Measurements from ENCODE around the gene PCDHA12. TPM values are rescaled to one million over a fixed set of nuclear protein-coding genes. Genes with fewer than 3 reads are reported as not detected.

Gene PCDHA12
- total and polyA plus RNA-seq, 5 donors = 0.02 to 0.31 (median 0.20) TPM; not detected in 2

- no peaks in the 10 kb centered on the region for H3K4me1 ChIP-seq (ENCODE audit: control insufficient read depth, insufficient read depth, low read length)
- H3K27ac ChIP-seq (ENCODE audit: low read length) = no peak overlapping the region
- ATAC-seq (no peak), DNase-seq (no peak)
- WGBS = 66% methylated on average over 1 of the region's 1 CpG
- no peaks in the 10 kb centered on the region for H3K27me3 ChIP-seq (ENCODE audit: control insufficient read depth, insufficient read depth)
- no peak overlapping the region for H3K4me3 ChIP-seq (ENCODE audit: low read length)
- no peaks in the 10 kb centered on the region for H3K9me3 ChIP-seq (ENCODE audit: control insufficient read depth, low read length)
- intact Hi-C loops (cut with DNase I) = no loop called here
Measured at GRCh38 chr5:140916325-140916724, 41.2 kb downstream of the PCDHA12 start.

GRCh38 chr5:140923601-140924000, 48.5 kb downstream of the PCDHA12 start:
- Histone ChIP-seq H3K4me3 (ENCODE audit: low read length) (no peak overlapping the region), H3K9me3 (ENCODE audit: control insufficient read depth, low read length) (no peaks in the 10 kb centered on the region), H3K4me1 (ENCODE audit: control insufficient read depth, insufficient read depth, low read length) (peaks cover 5% of the 10 kb centered on the region), H3K27ac (ENCODE audit: low read length) (no peak overlapping the region), H3K27me3 (ENCODE audit: control insufficient read depth, insufficient read depth) (no peaks in the 10 kb centered on the region)
- intact Hi-C loops (cut with DNase I) = no loop called here
- no peak for DNase-seq
- no peak for ATAC-seq
- WGBS = 55% methylated on average over 4 of the region's 4 CpGs

- DNase-seq (peak in 1 of 3 donors; percentile 58), ATAC-seq (peak; percentile 75 to 91)
- Histone ChIP-seq H3K9me3 (ENCODE audit: control insufficient read depth, low read length) (no peaks in the 10 kb centered on the region), H3K27ac (ENCODE audit: low read length) (no peak within 1 kb of the TSS), H3K4me3 (ENCODE audit: low read length) (peak within 1 kb of the TSS; percentile 51), H3K27me3 (ENCODE audit: control insufficient read depth, insufficient read depth) (no peaks in the 10 kb centered on the region), H3K4me1 (ENCODE audit: control insufficient read depth, insufficient read depth, low read length) (peaks cover 5% of the 10 kb centered on the region)
- intact Hi-C loops (cut with DNase I) = no loop called here
- whole genome bisulfite sequencing = 3% methylated on average over 41 of the region's 41 CpGs
Measured at GRCh38 chr5:140925806-140926442, 50.8 kb downstream of the PCDHA12 start, which contains the start of gene PCDHAC1. PCDHAC1 (plus strand) TSS chr5:140926299; CDS start chr5:140926893, 594 bp downstream.

DNA sequence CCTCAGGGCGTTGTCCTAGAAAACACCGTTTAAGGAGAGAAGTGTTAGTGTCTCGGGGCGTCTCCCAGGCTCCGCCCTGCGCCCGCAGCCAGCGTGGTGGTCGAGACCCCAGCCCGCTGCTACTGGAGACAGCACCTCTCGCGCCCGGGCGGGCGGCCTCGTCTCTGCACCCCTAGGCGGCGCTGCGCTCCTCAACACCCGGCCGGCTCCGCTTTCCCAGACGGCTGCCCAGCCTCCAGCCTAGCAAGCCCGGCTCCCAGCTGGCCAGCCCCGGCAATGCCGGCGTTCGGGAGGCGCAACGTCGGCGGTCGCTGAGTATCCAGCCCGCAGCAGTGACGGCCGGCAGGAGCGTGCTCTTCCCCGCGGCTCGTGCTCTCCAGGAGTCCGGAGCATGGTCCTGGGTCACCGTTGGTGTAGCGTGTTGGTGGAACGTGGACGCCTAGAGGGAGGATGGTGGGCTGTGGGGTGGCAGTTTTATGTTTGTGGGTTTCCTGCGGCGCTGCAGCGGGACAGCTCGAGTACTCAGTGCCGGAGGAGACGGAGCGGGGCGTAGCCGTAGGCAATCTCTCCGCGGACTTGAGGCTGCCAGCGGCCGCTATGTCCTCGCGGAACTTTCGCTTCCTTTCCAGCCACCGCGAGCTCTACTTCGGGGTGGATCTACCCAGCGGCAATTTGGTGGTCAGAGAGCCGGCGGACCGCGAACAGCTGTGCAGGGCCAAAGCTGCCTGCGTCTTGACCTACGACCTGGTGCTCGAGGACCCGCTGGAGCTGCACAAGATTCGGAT, 51.5 kb downstream of the PCDHA12 start:
- no peaks in the 10 kb centered on the region for H3K9me3 ChIP-seq (ENCODE audit: control insufficient read depth, low read length)
- ATAC-seq (peak; percentile 93 to 97), DNase-seq (peak; percentile 83 to 91 (median 87))
- intact Hi-C loops (cut with DNase I) = no loop called here
- peak overlapping the region; percentile 51 for H3K4me3 ChIP-seq (ENCODE audit: low read length)
- H3K4me1 ChIP-seq (ENCODE audit: control insufficient read depth, insufficient read depth, low read length) = peaks cover 5% of the 10 kb centered on the region
- WGBS = 2% methylated on average over 74 of the region's 74 CpGs
- no peak overlapping the region for H3K27ac ChIP-seq (ENCODE audit: low read length)
- no peaks in the 10 kb centered on the region for H3K27me3 ChIP-seq (ENCODE audit: control insufficient read depth, insufficient read depth)

DNA sequence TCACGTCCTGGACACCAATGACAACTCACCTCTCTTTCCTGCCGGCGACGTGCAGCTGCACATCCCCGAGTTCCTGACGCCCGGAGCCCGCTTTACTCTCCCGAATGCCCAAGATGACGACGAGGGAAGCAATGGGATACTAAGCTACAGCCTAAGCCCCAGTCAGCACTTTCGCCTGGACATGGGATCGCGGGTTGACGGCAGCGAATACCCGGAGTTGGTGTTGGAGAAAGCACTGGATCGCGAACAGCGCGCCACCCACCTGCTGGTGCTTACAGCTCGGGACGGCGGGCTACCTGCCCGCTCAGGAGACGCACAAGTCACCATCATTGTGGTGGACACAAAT, 52.1 kb downstream of the PCDHA12 start:
- 7% methylated on average over 26 of the region's 26 CpGs for WGBS
- H3K9me3 ChIP-seq (ENCODE audit: control insufficient read depth, low read length) = no peaks in the 10 kb centered on the region
- H3K4me1 ChIP-seq (ENCODE audit: control insufficient read depth, insufficient read depth, low read length) = peaks cover 5% of the 10 kb centered on the region
- peak overlapping the region; percentile 51 for H3K4me3 ChIP-seq (ENCODE audit: low read length)
- no peaks in the 10 kb centered on the region for H3K27me3 ChIP-seq (ENCODE audit: control insufficient read depth, insufficient read depth)
- ATAC-seq (peak; percentile 16 to 26), DNase-seq (peak in 2 of 3 donors; percentile 42 to 46)
- intact Hi-C loops (cut with DNase I) = no loop called here
- no peak overlapping the region for H3K27ac ChIP-seq (ENCODE audit: low read length)

Other genes starting within 250 kb of the PCDHA12 start
- 10 to 100 TPM; 52.8 to 99.0 (median 68.0) TPM for gene CD14, start 242.1 kb upstream of the PCDHA12 start, total RNA-seq
- 25.1 TPM for gene CD14, start 242.1 kb upstream of the PCDHA12 start, polyA plus RNA-seq
- gene TMCO6, start 235.9 kb upstream of the PCDHA12 start, total RNA-seq = 1 to 10 TPM; 4.3 to 5.0 (median 4.8) TPM
- gene TMCO6, start 235.9 kb upstream of the PCDHA12 start, polyA plus RNA-seq = 4.6 TPM
- gene NDUFA2, start 227.7 kb upstream of the PCDHA12 start, total RNA-seq = 100 to 1,000 TPM in 3 of 4 donors, 10 to 100 TPM in 1; 96.8 to 130 (median 106) TPM
- gene NDUFA2, start 227.7 kb upstream of the PCDHA12 start, polyA plus RNA-seq = 334 TPM
- 10 to 100 TPM; 68.2 to 77.6 (median 69.9) TPM for gene IK, start 227.5 kb upstream of the PCDHA12 start, total RNA-seq
- 62.4 TPM for gene IK, start 227.5 kb upstream of the PCDHA12 start, polyA plus RNA-seq
- 10 to 100 TPM; 10.0 to 13.8 (median 12.5) TPM for gene WDR55, start 210.4 kb upstream of the PCDHA12 start, total RNA-seq
- 11.2 TPM for gene WDR55, start 210.4 kb upstream of the PCDHA12 start, polyA plus RNA-seq
- under 1 TPM in 3 of 4 donors, not detected in 1; 0.23 to 0.58 (median 0.41) TPM for gene DND1, start 201.7 kb upstream of the PCDHA12 start, total RNA-seq
- gene DND1, start 201.7 kb upstream of the PCDHA12 start, polyA plus RNA-seq = 0.54 TPM
- gene HARS1, start 183.9 kb upstream of the PCDHA12 start, total RNA-seq = 10 to 100 TPM; 42.9 to 49.6 (median 45.7) TPM
- 44.5 TPM for gene HARS1, start 183.9 kb upstream of the PCDHA12 start, polyA plus RNA-seq
- gene HARS2, start 183.9 kb upstream of the PCDHA12 start, total RNA-seq = 10 to 100 TPM; 16.5 to 24.7 (median 21.6) TPM
- 17.0 TPM for gene HARS2, start 183.9 kb upstream of the PCDHA12 start, polyA plus RNA-seq
- gene ZMAT2, start 174.9 kb upstream of the PCDHA12 start, total RNA-seq = 10 to 100 TPM; 31.3 to 36.3 (median 33.7) TPM
- gene ZMAT2, start 174.9 kb upstream of the PCDHA12 start, polyA plus RNA-seq = 52.2 TPM
- gene PCDHA1, start 89.2 kb upstream of the PCDHA12 start, total RNA-seq = not detected
- gene PCDHA1, start 89.2 kb upstream of the PCDHA12 start, polyA plus RNA-seq = not detected
- under 1 TPM in 1 of 4 donors, not detected in 3; 0.08 TPM for gene PCDHA2, start 80.5 kb upstream of the PCDHA12 start, total RNA-seq
- gene PCDHA2, start 80.5 kb upstream of the PCDHA12 start, polyA plus RNA-seq = not detected
- gene PCDHA3, start 74.3 kb upstream of the PCDHA12 start, total RNA-seq = under 1 TPM; 0.20 to 0.40 (median 0.27) TPM
- 0.07 TPM for gene PCDHA3, start 74.3 kb upstream of the PCDHA12 start, polyA plus RNA-seq
- under 1 TPM in 3 of 4 donors, not detected in 1; 0.14 to 0.21 (median 0.14) TPM for gene PCDHA4, start 68.2 kb upstream of the PCDHA12 start, total RNA-seq
- gene PCDHA4, start 68.2 kb upstream of the PCDHA12 start, polyA plus RNA-seq = 0.02 TPM
- gene PCDHA5, start 53.7 kb upstream of the PCDHA12 start, total RNA-seq = under 1 TPM in 2 of 4 donors, not detected in 2; 0.06 to 0.09 TPM
- 0.02 TPM for gene PCDHA5, start 53.7 kb upstream of the PCDHA12 start, polyA plus RNA-seq
- gene PCDHA6, start 47.3 kb upstream of the PCDHA12 start, total RNA-seq = under 1 TPM in 3 of 4 donors, not detected in 1; 0.08 to 0.20 (median 0.14) TPM
- 0.07 TPM for gene PCDHA6, start 47.3 kb upstream of the PCDHA12 start, polyA plus RNA-seq
- gene PCDHA7, start 41.0 kb upstream of the PCDHA12 start, total RNA-seq = under 1 TPM in 2 of 4 donors, not detected in 2; 0.12 to 0.14 TPM
- gene PCDHA7, start 41.0 kb upstream of the PCDHA12 start, polyA plus RNA-seq = 0.02 TPM
- under 1 TPM in 2 of 4 donors, not detected in 2; 0.06 TPM for gene PCDHA8, start 34.1 kb upstream of the PCDHA12 start, total RNA-seq
- not detected for gene PCDHA8, start 34.1 kb upstream of the PCDHA12 start, polyA plus RNA-seq
- under 1 TPM in 1 of 4 donors, not detected in 3; 0.03 TPM for gene PCDHA9, start 26.9 kb upstream of the PCDHA12 start, total RNA-seq
- gene PCDHA9, start 26.9 kb upstream of the PCDHA12 start, polyA plus RNA-seq = not detected
- under 1 TPM; 0.06 to 0.59 (median 0.39) TPM for gene PCDHA10, start 19.4 kb upstream of the PCDHA12 start, total RNA-seq
- 0.02 TPM for gene PCDHA10, start 19.4 kb upstream of the PCDHA12 start, polyA plus RNA-seq
- under 1 TPM in 3 of 4 donors, not detected in 1; 0.06 to 0.42 (median 0.12) TPM for gene PCDHA11, start 6.4 kb upstream of the PCDHA12 start, total RNA-seq
- not detected for gene PCDHA11, start 6.4 kb upstream of the PCDHA12 start, polyA plus RNA-seq
- gene PCDHA13, start 6.8 kb downstream of the PCDHA12 start, total RNA-seq = under 1 TPM in 1 of 4 donors, not detected in 3; 0.09 TPM
- 0.05 TPM for gene PCDHA13, start 6.8 kb downstream of the PCDHA12 start, polyA plus RNA-seq
- gene PCDHAC1, start 51.0 kb downstream of the PCDHA12 start, total RNA-seq = under 1 TPM; 0.09 to 0.23 (median 0.11) TPM
- gene PCDHAC1, start 51.0 kb downstream of the PCDHA12 start, polyA plus RNA-seq = not detected
- 1 to 10 TPM in 1 of 4 donors, under 1 TPM in 3; 0.44 to 1.1 (median 0.54) TPM for gene PCDHAC2, start 91.2 kb downstream of the PCDHA12 start, total RNA-seq
- 0.02 TPM for gene PCDHAC2, start 91.2 kb downstream of the PCDHA12 start, polyA plus RNA-seq
- gene PCDHB1, start 176.1 kb downstream of the PCDHA12 start, total RNA-seq = not detected
- gene PCDHB1, start 176.1 kb downstream of the PCDHA12 start, polyA plus RNA-seq = not detected
- 1 to 10 TPM; 1.4 to 1.9 (median 1.5) TPM for gene PCDHB2, start 219.3 kb downstream of the PCDHA12 start, total RNA-seq
- gene PCDHB2, start 219.3 kb downstream of the PCDHA12 start, polyA plus RNA-seq = 0.59 TPM
- gene PCDHB3, start 225.2 kb downstream of the PCDHA12 start, total RNA-seq = 1 to 10 TPM in 3 of 4 donors, under 1 TPM in 1; 0.94 to 1.7 (median 1.4) TPM
- 0.61 TPM for gene PCDHB3, start 225.2 kb downstream of the PCDHA12 start, polyA plus RNA-seq
- 1 to 10 TPM; 2.6 to 3.6 (median 3.1) TPM for gene PCDHB4, start 246.5 kb downstream of the PCDHA12 start, total RNA-seq
- gene PCDHB4, start 246.5 kb downstream of the PCDHA12 start, polyA plus RNA-seq = 1.3 TPM

Measured in right cardiac atrium (tissue), 5 donors.